ENCODE data around the gene CLEC2L. TPM values are rescaled to one million over a fixed set of nuclear protein-coding genes. Genes with fewer than 3 reads are reported as not detected.

Gene CLEC2L
- total RNA-seq, 8 experiments from 2014 or later: 0.24 to 3.1 (median 1.0) TPM; not detected in 1

GRCh38 chr7:139573871-139574270, 50.4 kb downstream of the CLEC2L start:
- no peak overlapping the region for H3K27ac ChIP-seq
- ATAC-seq (replicated peaks in 6 of 8): no peak
- in situ Hi-C loops (cut with MboI; ENCODE audit: low pct_unique_long_range_greater_than_20kb in 2 of 9, low sequenced_read_pairs in 9 of 9, unreplicated experiment in 9 of 9): loop anchor here in 1 of 9 experiments (10.0 kb wide), 1 partner anchor 69 kb away; no protein-coding TSS in a partner anchor

GRCh38 chr7:139574618-139575337, 51.3 kb downstream of the CLEC2L start:
- Histone ChIP-seq H3K4me3 (no peak overlapping the region), H3K27ac (no peak overlapping the region), H3K4me1 (replicated peaks in 1 of 2) (no peaks in the 10 kb centered on the region)
- no peak for ATAC-seq (replicated peaks in 6 of 8)
- in situ Hi-C loops (cut with MboI; ENCODE audit: low pct_unique_long_range_greater_than_20kb in 2 of 9, low sequenced_read_pairs in 9 of 9, unreplicated experiment in 9 of 9): loop anchor here in 1 of 9 experiments (10.0 kb wide), 1 partner anchor 70 kb away; no protein-coding TSS in a partner anchor
- WGBS, 10 experiments: 60 to 100% (median 88%) methylated on average over 1 to 6 of the region's 16 CpGs; no CpG with 5 or more reads in 4 of the 10 experiments

More at GRCh38 chr7:139573871-139574270, 50.4 kb downstream of the CLEC2L start:
- Histone ChIP-seq H3K4me1 (replicated peaks in 1 of 2) (no peaks in the 10 kb centered on the region), H3K4me3 (no peak overlapping the region)
- 80 to 100% (median 98%) methylated on average over 1 to 9 of the region's 9 CpGs; no CpG with 5 or more reads in 1 of the 10 experiments for WGBS, 10 experiments

- in situ Hi-C loops (cut with MboI; ENCODE audit: low pct_unique_long_range_greater_than_20kb in 2 of 9, low sequenced_read_pairs in 9 of 9, unreplicated experiment in 9 of 9): loop anchor here in 1 of 9 experiments (10.0 kb wide), 1 partner anchor 71 kb away; no protein-coding TSS in a partner anchor
Observed at GRCh38 chr7:139575338-139575680, 51.8 kb downstream of the CLEC2L start.

GRCh38 chr7:139576179-139576973, 52.9 kb downstream of the CLEC2L start:
- whole genome bisulfite sequencing, 10 experiments: 80 to 100% (median 93%) methylated on average over 1 to 7 of the region's 11 CpGs; no CpG with 5 or more reads in 3 of the 10 experiments
- no peak for ATAC-seq (replicated peaks in 6 of 8)
- Histone ChIP-seq H3K4me1 (replicated peaks in 1 of 2) (no peaks in the 10 kb centered on the region), H3K4me3 (no peak overlapping the region), H3K27ac (no peak overlapping the region)
- in situ Hi-C loops (cut with MboI; ENCODE audit: low pct_unique_long_range_greater_than_20kb in 2 of 9, low sequenced_read_pairs in 9 of 9, unreplicated experiment in 9 of 9): loop anchor here in 1 of 9 experiments (10.0 kb wide), 1 partner anchor 72 kb away; no protein-coding TSS in a partner anchor

More at GRCh38 chr7:139575338-139575680, 51.8 kb downstream of the CLEC2L start:
- H3K4me1 ChIP-seq (replicated peaks in 1 of 2): no peaks in the 10 kb centered on the region
- H3K4me3 ChIP-seq: no peak overlapping the region
- WGBS, 10 experiments: 67 to 100% (median 92%) methylated on average over 1 to 5 of the region's 6 CpGs; no CpG with 5 or more reads in 4 of the 10 experiments
- ATAC-seq (replicated peaks in 6 of 8): no peak
- H3K27ac ChIP-seq: no peak overlapping the region

GRCh38 chr7:139580435-139580834, 57.0 kb downstream of the CLEC2L start:
- Histone ChIP-seq H3K27ac (no peak overlapping the region), H3K4me3 (no peak overlapping the region), H3K4me1 (replicated peaks in 1 of 2) (no peaks in the 10 kb centered on the region)
- in situ Hi-C loops (cut with MboI; ENCODE audit: low pct_unique_long_range_greater_than_20kb in 2 of 9, low sequenced_read_pairs in 9 of 9, unreplicated experiment in 9 of 9): no loop called here
- WGBS, 10 experiments: 75 to 100% (median 100%) methylated on average over 1 to 3 of the region's 3 CpGs; no CpG with 5 or more reads in 3 of the 10 experiments
- no peak for ATAC-seq (replicated peaks in 6 of 8)

GRCh38 chr7:139582130-139582650, 58.7 kb downstream of the CLEC2L start:
- in situ Hi-C loops (cut with MboI; ENCODE audit: low pct_unique_long_range_greater_than_20kb in 2 of 9, low sequenced_read_pairs in 9 of 9, unreplicated experiment in 9 of 9): no loop called here
- 79 to 100% (median 93%) methylated on average over 3 to 10 of the region's 14 CpGs; no CpG with 5 or more reads in 3 of the 10 experiments for WGBS, 10 experiments
- ATAC-seq (replicated peaks in 6 of 8): no peak
- no peak overlapping the region for H3K4me3 ChIP-seq
- no peak overlapping the region for H3K27ac ChIP-seq
- no peaks in the 10 kb centered on the region for H3K4me1 ChIP-seq (replicated peaks in 1 of 2)

GRCh38 chr7:139582671-139583155, 59.2 kb downstream of the CLEC2L start:
- no peak overlapping the region for H3K27ac ChIP-seq
- H3K4me1 ChIP-seq (replicated peaks in 1 of 2): no peaks in the 10 kb centered on the region
- no peak for ATAC-seq (replicated peaks in 6 of 8)
- WGBS, 10 experiments: 60 to 100% (median 97%) methylated on average over 2 to 10 of the region's 14 CpGs; no CpG with 5 or more reads in 1 of the 10 experiments
- in situ Hi-C loops (cut with MboI; ENCODE audit: low pct_unique_long_range_greater_than_20kb in 2 of 9, low sequenced_read_pairs in 9 of 9, unreplicated experiment in 9 of 9): no loop called here
- no peak overlapping the region for H3K4me3 ChIP-seq

- Histone ChIP-seq H3K27ac (no peak overlapping the region), H3K4me1 (replicated peaks in 1 of 2) (no peaks in the 10 kb centered on the region), H3K4me3 (no peak overlapping the region)
- 43 to 100% (median 72%) methylated on average over 1 to 4 of the region's 15 CpGs; no CpG with 5 or more reads in 4 of the 10 experiments for WGBS, 10 experiments
- no peak for ATAC-seq (replicated peaks in 6 of 8)
- in situ Hi-C loops (cut with MboI; ENCODE audit: low pct_unique_long_range_greater_than_20kb in 2 of 9, low sequenced_read_pairs in 9 of 9, unreplicated experiment in 9 of 9): no loop called here
Observed at GRCh38 chr7:139583826-139584553, 60.5 kb downstream of the CLEC2L start.

GRCh38 chr7:139585042-139585441, 61.6 kb downstream of the CLEC2L start:
- peak in 1 of 8 experiments; percentile 90 for ATAC-seq (replicated peaks in 6 of 8)
- 0 to 90% (median 60%) methylated on average over 1 to 2 of the region's 5 CpGs; no CpG with 5 or more reads in 6 of the 10 experiments for WGBS, 10 experiments
- no peak overlapping the region for H3K4me3 ChIP-seq
- no peaks in the 10 kb centered on the region for H3K4me1 ChIP-seq (replicated peaks in 1 of 2)
- in situ Hi-C loops (cut with MboI; ENCODE audit: low pct_unique_long_range_greater_than_20kb in 2 of 9, low sequenced_read_pairs in 9 of 9, unreplicated experiment in 9 of 9): no loop called here
- no peak overlapping the region for H3K27ac ChIP-seq

GRCh38 chr7:139586286-139586685, 62.8 kb downstream of the CLEC2L start:
- ATAC-seq (replicated peaks in 6 of 8): no peak
- in situ Hi-C loops (cut with MboI; ENCODE audit: low pct_unique_long_range_greater_than_20kb in 2 of 9, low sequenced_read_pairs in 9 of 9, unreplicated experiment in 9 of 9): no loop called here
- H3K4me1 ChIP-seq (replicated peaks in 1 of 2): no peaks in the 10 kb centered on the region
- 72 to 100% (median 94%) methylated on average over 1 to 3 of the region's 3 CpGs; no CpG with 5 or more reads in 2 of the 10 experiments for WGBS, 10 experiments
- no peak overlapping the region for H3K27ac ChIP-seq
- no peak overlapping the region for H3K4me3 ChIP-seq

GRCh38 chr7:139587535-139587934, 64.0 kb downstream of the CLEC2L start:
- ATAC-seq (replicated peaks in 6 of 8): no peak
- 85 to 100% (median 100%) methylated on average over 1 to 6 of the region's 7 CpGs; no CpG with 5 or more reads in 2 of the 10 experiments for WGBS, 10 experiments
- Histone ChIP-seq H3K27ac (no peak overlapping the region), H3K4me1 (replicated peaks in 1 of 2) (no peaks in the 10 kb centered on the region), H3K4me3 (no peak overlapping the region)
- in situ Hi-C loops (cut with MboI; ENCODE audit: low pct_unique_long_range_greater_than_20kb in 2 of 9, low sequenced_read_pairs in 9 of 9, unreplicated experiment in 9 of 9): no loop called here

GRCh38 chr7:139588632-139589031, 65.1 kb downstream of the CLEC2L start:
- peaks cover 0 to 6% of the 10 kb centered on the region in 2 donors for H3K4me1 ChIP-seq (replicated peaks in 1 of 2)
- peak in 4 of 8 experiments; percentile 21 to 90 (median 32) for ATAC-seq (replicated peaks in 6 of 8)
- no peak overlapping the region for H3K4me3 ChIP-seq
- WGBS, 10 experiments: 37 to 100% (median 89%) methylated on average over 1 to 4 of the region's 7 CpGs; no CpG with 5 or more reads in 2 of the 10 experiments
- in situ Hi-C loops (cut with MboI; ENCODE audit: low pct_unique_long_range_greater_than_20kb in 2 of 9, low sequenced_read_pairs in 9 of 9, unreplicated experiment in 9 of 9): no loop called here
- no peak overlapping the region for H3K27ac ChIP-seq
